Vagina (tissue), 2 donors: ENCODE results near the gene NOM1.

Experiments used
- POLR2AphosphoS5 ChIP-seq, 2 donors: sonication (generic); formaldehyde crosslinking; IDR thresholded peaks; one replicate each; pipeline ENCODE4 v1.9.0; 2017; ENCODE audit warnings: antibody characterized with exemption in 2 of 2, mild to moderate bottlenecking in 2 of 2, low read depth in 1 of 2; ENCODE audit not compliant: insufficient read depth in 1 of 2
- TF ChIP-seq, protein P1 (sequence below), 3 experiments: fragments of 450-650 bp in 2 of 3; fragments of 200-600 bp in 1 of 3; sonication (generic) in 1 of 3; IDR thresholded peaks; one replicate each; pipeline ENCODE4 v1.5.1; 2017 to 2019; ENCODE audit warnings: antibody characterized with exemption in 3 of 3, mild to moderate bottlenecking in 2 of 3, moderate library complexity in 2 of 3

DNA sequence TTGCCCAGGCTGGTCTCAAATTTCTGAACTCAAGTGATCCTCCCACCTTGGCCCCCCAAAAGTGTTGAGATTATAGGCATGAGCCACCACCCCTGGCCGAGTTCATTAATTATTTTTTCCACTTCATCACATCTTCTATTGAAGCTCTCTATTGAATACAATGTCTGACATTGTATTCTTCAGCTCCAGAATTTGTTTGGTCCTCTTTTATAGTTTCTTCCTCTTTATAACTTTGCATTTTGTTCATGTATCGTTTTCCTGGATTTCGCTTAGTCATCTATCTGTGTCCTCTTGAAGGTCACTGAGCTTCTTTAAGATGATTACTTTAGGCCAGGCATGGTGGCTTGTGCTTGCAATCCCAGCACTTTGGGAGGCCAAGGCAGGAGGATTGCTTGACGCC lies 30.2 kb downstream of the NOM1 start:
- TF ChIP-seq, protein P1, sequence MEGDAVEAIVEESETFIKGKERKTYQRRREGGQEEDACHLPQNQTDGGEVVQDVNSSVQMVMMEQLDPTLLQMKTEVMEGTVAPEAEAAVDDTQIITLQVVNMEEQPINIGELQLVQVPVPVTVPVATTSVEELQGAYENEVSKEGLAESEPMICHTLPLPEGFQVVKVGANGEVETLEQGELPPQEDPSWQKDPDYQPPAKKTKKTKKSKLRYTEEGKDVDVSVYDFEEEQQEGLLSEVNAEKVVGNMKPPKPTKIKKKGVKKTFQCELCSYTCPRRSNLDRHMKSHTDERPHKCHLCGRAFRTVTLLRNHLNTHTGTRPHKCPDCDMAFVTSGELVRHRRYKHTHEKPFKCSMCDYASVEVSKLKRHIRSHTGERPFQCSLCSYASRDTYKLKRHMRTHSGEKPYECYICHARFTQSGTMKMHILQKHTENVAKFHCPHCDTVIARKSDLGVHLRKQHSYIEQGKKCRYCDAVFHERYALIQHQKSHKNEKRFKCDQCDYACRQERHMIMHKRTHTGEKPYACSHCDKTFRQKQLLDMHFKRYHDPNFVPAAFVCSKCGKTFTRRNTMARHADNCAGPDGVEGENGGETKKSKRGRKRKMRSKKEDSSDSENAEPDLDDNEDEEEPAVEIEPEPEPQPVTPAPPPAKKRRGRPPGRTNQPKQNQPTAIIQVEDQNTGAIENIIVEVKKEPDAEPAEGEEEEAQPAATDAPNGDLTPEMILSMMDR (IDR thresholded peaks at IDR 0.05): no peak
- no peak for TF ChIP-seq POLR2AphosphoS5 (IDR thresholded peaks at IDR 0.05; ENCODE audit: insufficient read depth in 1 of 2, low read depth in 1 of 2)
